Heart right ventricle (tissue), 16 donors: Measurements from ENCODE around the gene MAP2K5. TPM values are rescaled to one million over a fixed set of nuclear protein-coding genes. Genes with fewer than 3 reads are reported as not detected.
A peak's percentile ranks its signal among the peaks of the same experiment; 100 is the strongest.

ENCODE experiments used
- ATAC-seq, 8 donors: fragments of 200-7000 bp; cut with Tn5 transposase; one replicate each; pipeline ENCODE4 v1.9.1; 2020; ENCODE audit warnings: mild to moderate bottlenecking in 8 of 8, moderate library complexity in 8 of 8, moderate number of reproducible peaks in 1 of 8
- DNase-seq, 2 donors: peaks; one replicate each; pipeline ENCODE4 v3.0.0-alpha.2; 2020
- H3K27ac ChIP-seq, 10 donors: fragments of 200-600 bp; sonication (generic) in 2 of 10; one replicate each; pipeline versions ENCODE4 v1.5.0 to v1.8.0; 2020 to 2022; ENCODE audit warnings: mild to moderate bottlenecking in 3 of 10
- H3K27me3 ChIP-seq, 7 donors: fragments of 200-600 bp; one replicate each; pipeline ENCODE4 v1.8.0; 2021 to 2022; ENCODE audit warnings: mild to moderate bottlenecking in 2 of 7
- H3K36me3 ChIP-seq, 9 donors: fragments of 200-600 bp; sonication (generic) in 1 of 9; one replicate each; pipeline versions ENCODE4 v1.5.0 to v1.8.0; 2020 to 2022; ENCODE audit warnings: mild to moderate bottlenecking in 2 of 9
- H3K4me1 ChIP-seq, 9 donors: fragments of 200-600 bp; sonication (generic) in 1 of 9; one replicate each; pipeline versions ENCODE4 v1.5.0 to v1.8.0; 2020 to 2022; ENCODE audit warnings: mild to moderate bottlenecking in 4 of 9
- H3K4me3 ChIP-seq, 10 donors: fragments of 200-600 bp; sonication (generic) in 2 of 10; one replicate each; pipeline versions ENCODE4 v1.5.0 to v1.8.0; 2020 to 2022; ENCODE audit warnings: mild to moderate bottlenecking in 7 of 10, moderate library complexity in 2 of 10
- H3K9me3 ChIP-seq, 11 donors: fragments of 200-600 bp in 10 of 11; sonication (generic) in 2 of 11; one replicate each; pipeline versions ENCODE4 v1.5.0 to v1.8.0; 2013 to 2022; ENCODE audit warnings: mild to moderate bottlenecking in 2 of 11, control low read depth in 1 of 11, moderate library complexity in 1 of 11
- WGBS, 2 donors: extraction: QIAGEN DNeasy Blood & Tissue Kit; methylation state at CpG; one replicate each; pipeline ENCODE4 v1.1.7; 2013; ENCODE audit warnings: inconsistent platforms in 1 of 2; 5-methylcytosine and 5-hydroxymethylcytosine counted together
- intact Hi-C, 10 donors: fragments of 100-400 bp; cut with DNase I; formaldehyde crosslinking; loops; one replicate each; pipeline versions ENCODE4 v1.11.1 to v1.14.2; 2022
- polyA plus RNA-seq, 2 donors: library from polyadenylated mRNA; stranded (reverse); fragments of 200-250 nt; gene quantifications; one replicate each; pipeline ENCODE4 v1.2.3, GENCODE V29; 2013
- total RNA-seq, 10 donors: library from RNA; stranded (reverse); fragmentation: NEBNext Ultra II Directional in 3 of 10; extraction: Animal tissue kit (Norgen Biotek cat#: 25700) in 3 of 10; gene quantifications; one replicate each; pipeline versions ENCODE4 v1.2.1 to v1.2.4, GENCODE V29; 2021 to 2023
- TF ChIP-seq, protein P1 (sequence below), 9 donors: fragments of 200-600 bp; sonication (generic) in 2 of 9; IDR thresholded peaks; one replicate each; pipeline versions ENCODE4 v1.5.0 to v1.8.0; 2021 to 2022; ENCODE audit warnings: antibody characterized with exemption in 9 of 9, mild to moderate bottlenecking in 5 of 9, moderate library complexity in 1 of 9
- donor health status: Arrhythmogenic right ventricular cardiomyopathy.
- donor health status: ischemic (EF 13 %, LVEDD 7.1; RV severe dilation, severe dysfunction).
- donor health status: healthy with polysubstance abuse.
- donor health status: DM: no; HTN: yes; CAD: no.
- donor health status: DM: no; HTN: no; CAD: no.
- donor health status: ischemic (EF 25% LVEDD 6.9; RV normal size, moderate dysfunction).
- donor health status: ischemic (EF 25% LVEDD 5.7; RV mildly dilated, moderate dysfunction).
- donor health status: healthy.
- donor health status: DM: yes; HTN: yes; CAD: no.
- donor health status: Ischemic cardiomyopathy.
- donor health status: ischemic (EF 35%, LVEDD 5.7; RV mildly dilated, moderate dysfunction).
- donor health status: nonischemic (EF 11% LVEDD 7.7; RV severe dilation, severe dysfunction).
- donor health status: DM: yes; HTN: yes; CAD: no.
- donor health status: PGD.
- donor health status: ischemic (EF 29% LVEDD 5.4; RV normal size, mild dysfunction).
- donor health status: nonischemic (EF 23%, LVEDD 6.1; RV moderate dilation, normal function).

The MAP2K5 gene
- total and polyA plus RNA-seq, 12 donors: 7.7 to 34.3 (median 21.0) TPM

DNA sequence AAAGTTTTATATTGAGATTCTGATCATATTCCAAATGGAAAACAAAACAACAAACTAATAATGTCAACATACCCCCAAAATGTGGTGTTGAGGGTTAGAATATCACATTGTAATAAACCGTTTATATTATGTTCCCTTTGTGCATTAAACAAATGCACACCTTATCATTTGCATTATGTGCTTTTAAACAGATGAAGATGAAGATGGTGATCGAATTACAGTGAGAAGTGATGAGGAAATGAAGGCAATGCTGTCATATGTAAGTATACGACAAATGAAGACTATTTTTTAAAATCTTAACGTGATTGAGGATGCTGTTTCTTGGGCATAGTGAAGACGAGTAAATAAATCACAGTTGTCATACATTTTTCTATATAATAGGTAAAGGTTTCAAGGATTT is 20.6 kb downstream of the MAP2K5 start:
- TF ChIP-seq, protein P1, sequence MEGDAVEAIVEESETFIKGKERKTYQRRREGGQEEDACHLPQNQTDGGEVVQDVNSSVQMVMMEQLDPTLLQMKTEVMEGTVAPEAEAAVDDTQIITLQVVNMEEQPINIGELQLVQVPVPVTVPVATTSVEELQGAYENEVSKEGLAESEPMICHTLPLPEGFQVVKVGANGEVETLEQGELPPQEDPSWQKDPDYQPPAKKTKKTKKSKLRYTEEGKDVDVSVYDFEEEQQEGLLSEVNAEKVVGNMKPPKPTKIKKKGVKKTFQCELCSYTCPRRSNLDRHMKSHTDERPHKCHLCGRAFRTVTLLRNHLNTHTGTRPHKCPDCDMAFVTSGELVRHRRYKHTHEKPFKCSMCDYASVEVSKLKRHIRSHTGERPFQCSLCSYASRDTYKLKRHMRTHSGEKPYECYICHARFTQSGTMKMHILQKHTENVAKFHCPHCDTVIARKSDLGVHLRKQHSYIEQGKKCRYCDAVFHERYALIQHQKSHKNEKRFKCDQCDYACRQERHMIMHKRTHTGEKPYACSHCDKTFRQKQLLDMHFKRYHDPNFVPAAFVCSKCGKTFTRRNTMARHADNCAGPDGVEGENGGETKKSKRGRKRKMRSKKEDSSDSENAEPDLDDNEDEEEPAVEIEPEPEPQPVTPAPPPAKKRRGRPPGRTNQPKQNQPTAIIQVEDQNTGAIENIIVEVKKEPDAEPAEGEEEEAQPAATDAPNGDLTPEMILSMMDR (IDR thresholded peaks at IDR 0.05): no peak

DNA sequence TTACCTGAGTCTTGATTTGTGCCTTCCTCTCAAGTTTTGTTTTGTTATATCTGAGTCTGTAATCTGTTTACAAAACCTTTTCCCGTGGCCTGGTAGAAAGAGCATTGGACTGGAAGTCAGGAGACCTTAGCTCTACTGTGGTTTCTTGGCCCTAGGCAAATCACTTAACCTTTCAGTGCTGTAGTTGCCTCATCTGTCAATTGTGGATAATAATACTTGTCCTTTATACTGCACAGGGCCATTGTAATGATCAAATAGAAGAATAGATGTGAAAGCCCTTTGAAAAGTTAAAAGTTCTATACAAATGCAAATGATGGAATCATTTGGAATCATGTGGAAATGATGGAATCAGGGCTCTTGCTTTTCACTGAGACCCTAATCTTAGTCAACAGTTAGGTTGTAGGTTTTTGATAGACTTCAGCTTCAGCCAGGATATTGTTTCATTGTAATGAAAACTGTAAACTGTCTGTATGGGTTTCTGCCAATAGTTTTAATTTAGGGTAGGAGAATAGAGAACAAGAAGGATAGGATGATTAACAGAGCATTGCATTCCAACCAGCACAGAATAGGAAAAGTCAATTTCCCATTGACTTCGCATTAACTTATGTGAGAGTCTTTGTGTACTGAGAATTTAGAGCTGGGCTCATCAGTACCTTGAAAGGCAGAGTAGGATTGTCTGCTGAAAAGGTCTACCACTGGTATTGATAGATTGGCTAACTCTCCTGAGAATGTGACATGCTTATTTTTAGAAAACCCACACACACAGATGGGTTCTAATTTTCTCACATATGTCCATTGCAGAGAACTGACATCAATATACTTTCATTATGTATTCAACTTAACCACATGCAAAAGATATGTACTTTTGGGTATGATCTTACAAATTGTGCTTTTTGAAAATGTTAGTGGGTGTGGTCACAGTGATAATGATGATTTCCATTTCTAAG is 21.8 kb downstream of the MAP2K5 start:
- H3K27ac ChIP-seq: no peak overlapping the region
- 91 to 96% methylated on average over 2 of the region's 2 CpGs for whole genome bisulfite sequencing, 2 donors
- peaks cover 0 to 27% (median 0%) of the 10 kb centered on the region in 9 donors for H3K36me3 ChIP-seq
- intact Hi-C loops: no loop called here
- ATAC-seq: no peak
- TF ChIP-seq, protein P1 (IDR thresholded peaks at IDR 0.05): no peak
- H3K27me3 ChIP-seq: no peaks in the 10 kb centered on the region
- H3K4me1 ChIP-seq: peaks cover 0 to 15% (median 0%) of the 10 kb centered on the region in 9 donors
- no peaks in the 10 kb centered on the region for H3K9me3 ChIP-seq
- H3K4me3 ChIP-seq: no peak overlapping the region
- no peak for DNase-seq

More for the DNA sequence above, 20.6 kb downstream of the MAP2K5 start:
- WGBS, 2 donors: 97 to 98% methylated on average over 5 of the region's 5 CpGs
- H3K4me1 ChIP-seq: peaks cover 0 to 13% (median 0%) of the 10 kb centered on the region in 9 donors
- H3K9me3 ChIP-seq: peaks cover 0 to 2% (median 0%) of the 10 kb centered on the region in 11 donors
- intact Hi-C loops: no loop called here
- no peak for ATAC-seq
- H3K27ac ChIP-seq: no peak overlapping the region
- H3K27me3 ChIP-seq: no peaks in the 10 kb centered on the region
- H3K36me3 ChIP-seq: peaks cover 0 to 33% (median 0%) of the 10 kb centered on the region in 9 donors
- H3K4me3 ChIP-seq: no peak overlapping the region
- DNase-seq: no peak

DNA sequence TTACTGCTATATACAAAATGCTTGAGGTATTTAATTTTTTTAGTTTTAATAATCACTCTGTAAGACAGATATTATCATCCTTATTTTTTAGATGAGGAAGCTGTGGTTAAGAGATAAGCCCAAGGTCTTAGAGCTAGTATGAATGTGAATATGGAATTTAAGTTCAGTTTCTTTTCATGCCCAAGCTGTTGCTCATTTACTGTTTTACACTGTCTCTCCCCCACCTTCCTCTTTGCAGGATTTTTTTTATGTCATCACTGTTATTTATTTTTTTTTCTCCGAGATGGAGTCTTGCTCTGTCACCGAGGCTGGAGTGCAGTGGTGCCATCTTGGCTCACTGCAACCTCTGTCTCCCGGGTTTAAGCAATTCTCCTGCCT is 22.5 kb downstream of the MAP2K5 start:
- ATAC-seq (no peak), DNase-seq (no peak)
- intact Hi-C loops: no loop called here
- TF ChIP-seq, protein P1 (IDR thresholded peaks at IDR 0.05): no peak
- H3K27ac ChIP-seq: no peak overlapping the region
- no peaks in the 10 kb centered on the region for H3K27me3 ChIP-seq
- no peak overlapping the region for H3K4me3 ChIP-seq
- peaks cover 0 to 26% (median 0%) of the 10 kb centered on the region in 9 donors for H3K36me3 ChIP-seq
- WGBS, 2 donors: 90 to 93% methylated on average over 3 of the region's 3 CpGs
- peaks cover 0 to 20% (median 5%) of the 10 kb centered on the region in 9 donors for H3K4me1 ChIP-seq
- H3K9me3 ChIP-seq: no peaks in the 10 kb centered on the region

DNA sequence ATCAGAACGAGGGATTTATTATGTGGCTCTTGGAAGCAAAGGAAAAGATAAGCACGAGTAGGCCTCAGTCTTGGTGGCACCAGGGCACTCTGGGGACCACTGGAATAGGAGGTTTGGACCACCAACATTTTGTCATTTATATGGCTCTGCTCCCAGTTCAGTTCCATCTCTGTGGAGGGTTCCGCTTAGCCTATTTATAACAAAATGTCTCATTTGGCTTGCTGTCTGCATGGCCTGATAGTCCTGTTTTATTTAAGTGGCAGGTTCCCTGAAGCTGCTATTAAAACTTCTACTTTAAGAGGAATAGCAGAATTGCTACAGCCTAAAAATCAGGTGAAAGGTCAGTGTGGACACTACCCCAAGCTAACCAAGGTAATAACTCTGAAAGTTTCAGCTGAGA is 27.2 kb downstream of the MAP2K5 start:
- no peaks in the 10 kb centered on the region for H3K9me3 ChIP-seq
- peaks cover 0 to 22% (median 11%) of the 10 kb centered on the region in 9 donors for H3K4me1 ChIP-seq
- DNase-seq (no peak), ATAC-seq (peak in 6 of 8 donors; percentile 47 to 86 (median 64))
- intact Hi-C loops: no loop called here
- no peak overlapping the region for H3K4me3 ChIP-seq
- H3K27me3 ChIP-seq: no peaks in the 10 kb centered on the region
- H3K27ac ChIP-seq: peak overlapping the region in 8 of 10 donors; percentile 2 to 68 (median 51)
- TF ChIP-seq, protein P1 (IDR thresholded peaks at IDR 0.05): no peak
- peaks cover 0 to 16% (median 0%) of the 10 kb centered on the region in 9 donors for H3K36me3 ChIP-seq
- WGBS, 2 donors: 35 to 56% methylated on average over 3 of the region's 3 CpGs
